Fibroblast of skin of left quadriceps (primary cell): Measurements from ENCODE around the gene GJA3.

Experiments
- DNase-seq, 2 experiments: peaks; one replicate each; pipeline ENCODE4 v3.0.0-alpha.2; 2013; ENCODE audit warnings: low read depth in 2 of 2

Gene GJA3

DNA sequence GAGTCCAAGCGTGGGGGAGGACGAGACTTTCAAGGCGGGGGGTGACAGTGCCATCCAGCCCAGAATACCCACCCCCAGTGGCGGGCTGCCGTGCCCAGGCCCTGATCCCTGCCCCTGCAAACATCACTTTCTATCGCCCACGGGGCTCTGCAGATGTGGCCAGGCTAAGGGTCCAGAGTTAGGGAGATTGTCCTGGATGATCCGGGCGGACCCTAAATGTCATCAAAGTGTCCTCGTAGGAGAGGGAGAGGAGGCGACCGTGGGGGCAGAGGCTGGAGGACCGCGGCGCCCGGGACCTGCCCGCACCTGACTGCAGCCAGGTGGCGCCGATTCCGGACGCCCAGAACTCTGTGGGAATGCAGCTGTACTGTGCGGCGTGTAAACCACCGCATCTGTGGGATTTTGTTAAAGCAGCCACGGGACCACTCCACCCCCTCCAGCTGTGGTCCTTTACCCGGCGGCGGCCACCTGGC, 32.4 kb downstream of the GJA3 start:
- DNase-seq, result no peak

DNA sequence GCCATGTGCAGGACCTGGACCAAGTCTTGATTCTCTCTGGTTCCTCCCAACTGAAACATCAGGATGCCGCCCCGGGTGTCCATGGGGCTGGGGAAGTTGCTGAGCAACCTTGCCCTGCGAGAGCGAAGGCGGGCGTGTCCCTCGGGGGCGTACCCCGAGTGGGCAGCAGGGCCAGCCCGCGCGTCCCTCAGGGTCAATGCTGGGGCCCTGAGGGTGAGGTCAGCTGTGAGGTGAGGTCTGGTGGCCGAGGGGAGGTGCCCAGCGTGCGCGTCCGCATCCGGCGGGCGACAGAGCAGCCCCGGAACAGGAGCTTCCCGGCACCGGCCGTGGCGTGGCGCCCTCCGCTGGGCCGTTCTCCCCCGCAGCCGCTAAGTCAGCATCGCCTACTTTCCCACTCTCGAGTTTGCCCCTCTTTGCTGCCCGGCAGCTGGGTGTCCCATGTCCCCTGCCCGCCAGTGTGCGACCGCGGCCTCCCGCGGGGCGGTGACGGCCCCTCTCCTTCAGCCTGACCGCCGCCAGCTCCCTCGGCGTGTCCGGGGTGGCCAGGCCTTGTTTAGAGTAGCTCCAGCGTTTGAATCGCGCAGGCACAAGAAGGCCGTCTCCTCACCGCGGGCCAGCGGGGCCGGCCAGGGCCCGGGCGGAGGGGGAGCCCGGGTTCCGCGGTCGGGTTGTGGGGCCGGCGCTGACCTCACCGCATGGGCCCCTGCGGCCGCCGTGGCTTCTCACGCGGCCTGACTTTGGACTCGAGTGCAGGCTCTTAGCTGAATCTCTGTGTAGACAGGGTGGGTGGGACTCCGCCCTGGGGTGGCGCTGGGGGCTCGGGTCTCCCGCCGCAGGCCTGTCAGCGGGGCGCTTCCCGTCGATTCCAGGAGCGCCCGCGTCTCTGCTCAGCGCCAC, 33.0 kb downstream of the GJA3 start:
- no peak for DNase-seq

DNA sequence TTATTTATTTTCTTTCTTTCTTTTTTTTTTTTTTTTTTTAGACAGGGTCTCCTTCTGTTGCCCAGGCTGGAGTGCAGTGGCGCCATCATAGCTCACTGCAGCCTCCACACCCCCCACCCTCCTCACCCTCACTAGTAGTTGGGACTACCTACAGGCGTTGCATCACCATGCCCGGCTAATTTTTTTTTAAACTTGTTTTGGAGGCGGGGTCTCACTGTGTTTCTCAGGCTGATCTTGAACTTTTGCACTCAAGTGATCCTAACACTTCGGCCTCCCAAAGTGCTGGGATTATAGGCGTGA, 33.6 kb downstream of the GJA3 start:
- DNase-seq, result no peak

DNA sequence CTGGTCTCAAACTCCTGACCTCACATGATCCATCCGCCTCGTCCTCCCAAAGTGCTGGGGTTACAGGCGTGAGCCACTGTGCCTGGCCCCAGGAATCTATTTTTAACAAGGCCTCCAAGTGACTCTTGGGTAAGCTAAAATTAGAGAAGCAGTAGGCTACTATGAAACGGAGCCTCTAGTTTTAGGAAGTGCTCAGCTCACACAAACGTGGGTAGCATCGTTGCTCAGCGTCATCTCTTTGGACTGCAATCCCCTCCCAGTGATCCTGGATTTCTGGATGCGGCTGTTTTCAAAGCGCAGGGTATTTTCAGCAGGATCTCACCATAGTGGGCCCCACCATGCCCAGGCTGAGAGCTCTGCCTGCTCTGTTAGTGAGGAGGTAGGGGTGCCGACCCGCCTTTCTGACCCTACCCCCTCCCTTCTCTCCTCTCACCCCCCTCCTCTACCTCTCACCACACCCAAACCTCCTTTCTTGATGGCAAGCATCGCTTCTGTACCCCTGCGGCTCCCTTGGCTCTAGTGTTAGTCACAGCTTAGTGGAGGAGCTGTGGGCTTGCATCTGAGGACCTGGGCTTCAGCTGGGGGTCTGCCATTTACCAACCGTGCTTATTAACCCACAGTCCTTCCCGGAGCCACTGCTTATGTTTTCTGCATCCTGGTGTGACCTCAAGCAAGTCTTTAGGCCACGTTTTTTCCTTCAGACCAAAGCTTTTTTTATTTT, 34.2 kb downstream of the GJA3 start:
- no peak for DNase-seq

DNA sequence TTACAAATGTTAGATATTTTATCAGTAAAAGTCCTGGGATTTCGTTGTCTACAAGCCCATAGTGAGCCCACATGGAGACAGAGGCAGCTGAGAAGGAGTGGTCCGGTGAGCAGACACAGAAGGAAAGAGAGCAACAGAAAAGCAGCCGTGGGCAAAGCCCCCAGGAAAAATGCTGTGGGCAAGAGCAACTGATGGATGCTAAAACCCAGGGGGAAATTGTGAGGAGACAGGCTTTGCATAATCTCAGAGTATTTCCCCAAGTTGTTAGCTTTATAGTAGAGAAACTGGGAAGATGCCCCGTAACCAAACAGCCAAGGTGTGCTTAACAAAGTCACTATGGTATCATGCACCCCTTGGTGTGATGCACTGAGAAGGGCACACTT, 35.1 kb downstream of the GJA3 start:
- no peak for DNase-seq

DNA sequence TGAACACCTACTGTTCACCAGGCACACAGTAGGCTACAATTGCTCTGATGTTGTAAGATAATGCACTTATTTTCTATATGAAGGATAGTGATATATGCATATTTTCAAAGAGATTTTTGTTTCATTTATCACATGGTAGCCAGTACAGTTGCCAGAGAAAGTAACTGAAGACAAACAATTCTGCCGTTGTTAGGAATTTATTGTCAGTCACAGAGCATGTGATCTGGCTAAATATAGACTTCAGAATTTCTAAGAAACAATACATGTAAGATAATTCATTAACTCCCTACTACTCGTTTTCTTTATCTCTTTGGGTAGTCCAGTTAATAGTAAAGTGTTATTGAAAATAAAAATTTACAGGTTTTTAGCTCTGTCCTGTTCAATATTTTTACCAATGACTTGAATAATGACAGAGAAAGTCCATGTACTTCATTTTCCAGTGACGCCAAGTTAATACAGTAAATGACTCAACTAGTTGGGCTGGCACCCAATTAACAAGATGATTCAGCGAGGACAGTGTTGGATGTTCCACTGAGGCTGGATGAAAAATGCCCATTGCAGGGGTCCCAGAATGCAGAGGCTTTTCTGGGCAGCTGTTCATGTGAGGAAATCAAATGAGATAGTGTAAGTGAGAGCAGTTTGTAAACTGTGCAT, 35.6 kb downstream of the GJA3 start:
- DNase-seq, result no peak

DNA sequence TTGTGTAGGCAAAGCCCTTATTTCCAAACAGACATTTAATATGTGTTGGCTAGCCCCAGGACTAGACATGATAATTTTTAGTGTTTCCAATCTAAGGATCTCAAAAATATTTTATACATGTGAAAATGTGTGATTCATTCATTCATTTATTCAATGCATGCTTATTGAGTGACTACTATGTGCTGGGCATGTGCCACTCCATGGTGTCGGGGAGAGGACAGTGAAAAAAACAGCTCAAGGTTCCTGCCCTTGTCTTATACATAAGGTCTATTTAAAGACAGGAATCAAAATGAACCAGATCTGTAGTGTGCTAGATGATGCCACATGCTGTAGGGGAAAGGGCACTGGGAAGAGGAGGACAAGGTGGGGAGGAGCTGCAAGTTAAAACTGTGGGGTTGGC, 36.5 kb downstream of the GJA3 start:
- no peak for DNase-seq

DNA sequence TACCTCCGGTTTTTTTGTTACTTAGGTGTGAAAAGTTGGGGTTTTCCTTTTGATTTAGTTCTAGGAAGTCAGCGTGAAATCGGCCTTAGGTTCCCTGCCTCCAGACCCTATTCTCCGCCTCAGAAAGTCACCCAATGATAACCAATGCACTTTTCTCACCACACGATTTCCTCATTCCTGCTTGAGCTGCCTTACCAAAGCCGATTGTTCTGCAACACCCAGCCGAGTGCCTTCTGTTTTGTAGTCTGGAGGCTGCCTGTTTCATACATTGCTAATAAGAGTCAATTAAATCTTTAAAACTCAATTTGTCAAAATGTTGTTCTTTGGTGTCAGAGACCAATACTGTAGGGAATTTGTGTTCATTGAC, 39.7 kb downstream of the GJA3 start:
- no peak for DNase-seq

DNA sequence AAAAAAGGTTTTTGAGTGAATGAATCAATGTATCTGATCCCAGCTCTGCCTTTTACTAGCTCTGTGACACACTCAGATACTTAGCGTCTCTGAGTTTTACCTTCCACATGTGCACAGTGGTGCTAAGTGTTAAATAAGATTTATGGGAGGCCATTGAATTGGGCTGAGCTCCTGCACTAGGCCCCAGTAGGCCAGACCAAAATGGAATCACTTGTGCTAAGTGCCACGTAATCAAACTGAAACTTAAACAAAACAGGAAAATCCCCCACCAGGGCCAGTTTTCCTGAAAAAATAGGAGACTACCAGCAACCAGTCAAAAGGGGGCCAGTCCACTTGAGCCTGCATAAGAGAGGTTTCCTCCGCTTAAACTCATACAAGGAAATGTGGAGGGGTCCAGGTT, 40.9 kb downstream of the GJA3 start:
- DNase-seq, result no peak

DNA sequence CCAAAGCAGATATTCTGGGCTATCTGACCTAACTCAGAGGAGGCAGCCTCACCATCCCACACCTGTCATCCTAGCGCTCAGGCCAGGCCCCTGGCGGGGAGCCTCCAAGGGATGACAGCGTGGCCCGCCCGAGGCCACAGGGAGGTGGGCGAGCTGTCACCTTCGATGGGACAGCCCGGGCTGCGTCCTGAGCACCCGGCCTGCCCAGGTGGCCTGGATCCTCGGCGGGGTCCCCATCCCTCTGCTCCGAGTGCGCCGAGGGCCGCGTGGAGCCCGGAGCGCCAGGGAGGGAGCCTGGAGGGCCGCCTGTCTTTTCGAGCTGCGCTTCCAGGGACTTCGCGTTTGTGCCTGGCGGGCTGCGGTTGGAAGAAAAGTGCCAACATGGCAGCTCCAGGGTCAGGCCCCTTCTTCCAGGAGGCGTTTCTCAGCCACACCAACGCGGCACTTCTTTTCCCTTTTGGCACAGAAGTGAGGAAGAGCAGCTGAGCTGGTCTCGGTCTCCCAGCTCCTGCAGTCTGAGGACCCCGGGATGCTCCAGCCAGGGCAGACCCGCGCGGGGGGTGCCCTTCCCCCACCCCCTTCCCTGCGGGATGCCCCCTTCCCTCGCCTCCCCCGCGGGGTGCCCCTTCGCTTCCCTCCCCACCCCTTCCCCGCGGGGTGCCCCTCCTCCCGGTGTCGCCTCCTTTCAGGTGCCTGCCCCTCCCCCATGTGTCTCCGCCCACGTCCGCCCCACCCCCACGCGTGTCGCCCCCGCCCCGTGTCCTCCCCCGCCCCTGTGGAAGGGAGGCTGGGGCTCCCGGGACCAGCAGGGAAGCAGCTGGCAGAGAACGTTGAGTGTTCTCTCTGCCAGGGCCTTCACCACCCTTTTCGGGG, 42.3 kb downstream of the GJA3 start:
- no peak for DNase-seq

DNA sequence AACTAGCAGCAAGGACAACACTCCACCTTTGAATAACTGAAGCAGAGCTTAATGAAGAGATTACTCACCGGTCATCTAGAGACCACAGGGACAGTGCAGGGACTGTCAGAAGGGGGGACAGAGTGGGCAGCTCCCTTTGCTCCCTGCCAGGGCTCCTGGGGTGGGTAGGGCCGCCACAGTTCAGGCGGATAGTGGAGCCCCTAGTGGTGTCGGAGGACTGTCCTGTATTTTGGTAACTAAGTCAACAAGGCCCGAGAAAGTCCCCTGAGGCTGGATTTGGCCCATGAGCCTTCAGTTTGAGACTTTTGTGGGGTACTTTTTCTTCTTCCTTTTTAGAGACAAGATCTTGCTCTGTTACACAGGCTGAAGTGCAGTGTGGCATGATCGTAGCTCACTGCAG, 44.6 kb downstream of the GJA3 start:
- DNase-seq, result no peak

DNA sequence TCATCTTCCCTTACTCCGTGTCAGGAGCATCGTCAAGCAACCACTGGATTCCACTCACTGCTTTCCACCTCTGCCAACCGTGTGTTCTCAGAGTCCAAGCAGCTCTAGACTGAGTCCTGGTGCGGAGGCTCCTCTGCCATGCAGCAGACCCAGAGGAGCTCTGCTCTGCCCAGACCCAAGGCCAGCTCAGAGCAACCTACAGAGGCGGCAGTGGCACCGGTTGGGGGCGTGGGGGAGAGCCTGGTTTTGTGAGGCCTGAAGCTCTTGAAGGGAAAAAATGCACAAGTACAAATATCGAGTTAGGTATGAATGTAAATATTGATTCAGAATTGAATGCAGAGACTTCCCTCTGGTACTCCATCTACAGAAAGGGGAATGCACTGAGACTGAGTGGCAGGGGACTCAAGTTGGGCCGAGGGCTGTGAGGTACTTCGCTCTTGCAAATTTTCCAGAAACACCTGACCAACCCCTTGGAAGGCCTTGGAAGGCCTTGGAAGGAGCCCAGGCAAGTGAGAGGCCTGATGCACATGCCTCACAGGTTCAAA, 46.7 kb downstream of the GJA3 start:
- no peak for DNase-seq

DNA sequence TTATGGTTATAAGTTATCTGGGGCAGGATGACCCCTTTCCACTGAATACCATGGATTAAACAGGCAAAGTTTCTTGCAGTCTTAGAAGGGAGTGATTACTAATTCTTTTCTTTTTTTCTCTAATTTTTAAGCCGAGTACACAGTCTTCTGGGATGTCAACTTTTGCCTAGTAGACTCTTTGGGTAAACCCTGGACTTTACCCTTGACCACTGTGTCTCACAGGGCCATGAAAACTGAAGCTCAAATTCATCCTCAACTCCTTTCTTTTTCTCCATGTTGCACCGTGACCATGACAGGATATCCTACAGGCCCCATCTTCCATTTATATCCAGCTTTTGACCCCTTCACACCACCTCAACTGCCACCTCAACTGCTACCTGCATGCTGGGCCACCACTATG, 51.8 kb downstream of the GJA3 start:
- no peak for DNase-seq

DNA sequence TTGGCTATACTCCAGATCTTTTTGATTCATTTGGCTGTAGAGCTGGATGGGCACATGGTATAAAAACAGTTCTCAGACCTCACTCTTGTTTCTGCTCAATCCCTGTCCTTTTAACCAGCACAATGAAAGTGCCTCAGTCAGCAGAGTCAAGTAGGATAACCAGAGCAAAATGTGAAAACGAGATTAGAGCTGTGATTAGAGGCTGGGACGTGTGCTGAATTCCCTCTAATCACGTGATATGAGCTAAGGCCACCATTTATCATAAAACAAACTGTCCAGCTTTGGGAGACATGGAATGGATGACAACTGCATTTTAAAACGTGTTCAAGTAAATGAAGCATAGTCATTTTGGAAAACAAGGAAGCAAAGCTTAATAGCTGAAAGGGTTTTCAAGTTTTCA, 54.1 kb downstream of the GJA3 start:
- DNase-seq, result no peak

DNA sequence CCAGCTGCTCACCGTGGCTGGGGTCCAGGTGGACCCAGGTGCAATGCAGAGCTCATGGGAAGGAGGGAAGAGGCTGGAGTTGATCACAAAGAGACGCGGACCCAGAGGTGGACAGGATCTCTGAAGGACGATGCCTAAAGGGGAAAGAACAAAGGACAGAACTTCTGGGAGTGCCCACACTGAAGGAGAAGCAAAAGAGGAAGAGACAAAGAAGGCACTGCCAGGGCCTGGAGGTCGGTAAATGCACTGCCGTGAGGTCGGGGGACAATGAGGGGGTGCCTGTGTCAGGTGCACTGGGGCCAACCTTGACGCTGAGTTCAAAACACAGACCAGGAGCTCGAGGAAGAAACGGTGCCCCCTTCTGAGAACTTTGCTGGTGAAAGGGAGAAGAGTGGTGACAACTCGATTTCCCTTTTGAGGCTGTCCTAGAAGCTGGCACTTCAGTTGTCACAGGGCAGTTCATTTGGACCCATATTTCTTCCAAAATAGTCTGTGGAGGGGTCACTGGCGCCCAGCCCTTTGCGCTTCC, 55.6 kb downstream of the GJA3 start:
- no peak for DNase-seq

DNA sequence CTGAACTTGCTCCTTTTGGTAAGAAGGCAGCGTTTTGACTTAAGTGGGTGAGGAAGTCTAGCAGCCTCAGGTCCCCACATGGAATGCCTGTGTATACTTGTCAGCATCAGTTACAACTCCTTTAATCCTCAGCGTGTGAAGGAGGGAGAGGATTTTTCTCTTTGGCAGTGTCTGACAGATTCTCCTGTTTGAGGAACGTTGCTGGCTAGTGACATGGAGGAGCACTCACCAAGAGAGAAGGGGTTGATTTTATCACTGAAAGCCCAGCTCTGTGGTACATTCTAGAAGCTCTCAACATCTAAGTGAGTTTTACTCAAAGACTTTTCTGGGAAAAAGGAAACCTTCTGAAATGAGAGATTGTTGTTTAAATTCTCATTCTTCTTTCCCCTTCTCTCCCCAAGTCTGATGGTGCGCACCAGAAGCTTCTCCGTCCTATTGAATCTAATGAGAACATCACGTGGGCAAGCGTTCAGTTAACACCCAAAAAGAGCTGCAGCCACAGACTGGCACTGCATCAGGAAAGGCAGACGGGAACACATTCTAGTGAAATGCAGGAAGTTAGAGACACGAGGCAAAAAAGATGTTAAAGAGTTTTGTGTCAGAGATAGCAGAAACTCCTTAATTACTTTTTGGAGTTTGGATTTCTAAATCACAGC, 58.2 kb downstream of the GJA3 start:
- DNase-seq, result no peak

DNA sequence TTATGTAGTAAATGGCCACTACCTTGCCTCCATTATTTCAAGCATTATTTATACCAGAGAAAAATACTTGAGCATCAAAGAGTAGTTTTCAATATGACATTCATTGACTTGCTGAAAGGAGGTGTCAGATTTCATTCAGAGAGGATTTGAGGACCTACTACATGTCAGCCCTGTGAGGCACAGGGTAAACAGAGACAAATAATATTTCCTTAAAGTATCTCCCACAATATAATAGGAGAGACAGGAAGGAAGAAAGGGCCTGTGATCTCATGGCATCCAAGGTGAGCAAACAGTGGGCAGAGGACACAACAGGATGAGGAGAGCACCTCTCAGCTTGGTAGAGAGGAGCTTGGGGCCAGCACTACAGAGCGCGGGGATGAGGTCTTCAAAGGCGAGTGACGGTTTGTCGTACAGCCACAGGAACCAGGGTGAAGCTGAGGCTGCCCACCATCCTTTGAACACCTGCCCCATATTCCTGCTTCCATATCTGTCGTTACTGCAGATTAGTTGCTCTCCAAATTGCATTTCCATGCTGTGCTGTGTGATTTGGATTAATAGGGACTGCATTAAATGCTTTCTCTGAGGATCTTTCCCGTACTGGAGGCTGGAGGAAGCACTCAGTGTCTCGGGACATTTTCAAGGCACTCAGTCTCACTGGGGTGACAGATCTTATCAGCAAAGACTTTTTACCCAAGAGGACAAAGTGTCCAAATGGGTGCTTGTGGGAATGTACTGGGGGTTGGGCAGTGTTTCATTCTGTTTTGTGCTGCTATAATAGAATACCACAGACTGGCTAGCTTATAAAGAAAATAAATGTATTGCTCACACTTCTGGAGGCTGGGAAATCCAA, 59.2 kb downstream of the GJA3 start:
- no peak for DNase-seq

DNA sequence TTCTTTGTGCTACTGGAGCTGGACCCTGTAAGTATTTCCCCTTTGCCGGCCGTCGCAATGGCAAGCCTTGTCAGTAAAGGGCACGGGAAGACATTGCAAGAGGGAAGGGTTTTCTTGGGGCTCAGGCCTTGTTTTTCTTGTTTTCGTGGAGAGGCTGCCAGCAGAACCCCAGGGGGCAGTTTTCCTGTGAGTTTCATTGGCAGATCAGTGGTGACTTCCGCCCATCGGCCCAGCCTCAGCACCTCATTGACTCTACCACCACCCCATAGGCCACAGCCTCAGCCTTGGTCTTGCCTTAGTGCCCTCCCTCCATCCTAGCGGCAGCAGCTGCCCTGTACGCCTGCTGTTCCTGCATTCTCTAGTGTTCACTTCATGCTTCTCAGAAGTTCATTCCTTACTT, 61.5 kb downstream of the GJA3 start:
- DNase-seq, result no peak

DNA sequence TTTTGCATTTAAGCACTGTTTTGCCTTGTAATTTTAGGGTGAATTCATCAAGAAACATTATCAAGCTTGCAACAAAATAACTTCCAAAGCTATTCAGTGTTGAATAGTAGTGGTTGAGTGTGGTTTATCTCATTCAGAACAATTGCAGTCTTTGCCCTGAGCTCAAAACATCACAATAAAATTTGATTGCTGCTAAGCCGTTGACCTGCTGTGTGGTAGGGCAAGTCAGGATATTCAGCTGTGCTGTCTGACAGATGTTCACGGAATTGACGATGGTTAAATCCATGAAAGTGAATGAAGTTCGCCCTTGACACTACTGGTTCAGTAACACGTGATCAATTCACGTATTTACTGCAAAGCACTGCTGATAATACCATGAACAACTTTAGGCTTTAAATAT, 66.9 kb downstream of the GJA3 start:
- no peak for DNase-seq

DNA sequence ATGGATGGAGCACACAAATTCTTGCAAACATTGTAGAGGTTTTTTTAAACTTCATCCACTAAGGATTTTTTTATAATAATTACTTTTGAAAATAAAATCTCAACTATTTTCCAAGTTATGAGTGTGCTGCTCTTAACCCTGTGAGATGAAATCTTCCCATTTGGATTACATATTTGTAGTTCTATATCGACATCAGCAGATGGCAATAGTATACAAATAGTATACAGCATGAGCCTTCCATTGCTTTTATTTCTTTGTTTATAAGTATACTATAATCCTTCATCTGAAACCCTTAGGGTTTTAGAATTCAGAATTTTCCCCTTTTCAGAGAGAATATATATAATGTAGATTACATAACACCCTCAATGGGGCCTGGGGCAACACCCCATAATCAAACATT, 70.5 kb downstream of the GJA3 start:
- no peak for DNase-seq
